ENCODE results near the gene MED23. TPM values are rescaled to one million over a fixed set of nuclear protein-coding genes. Genes with fewer than 3 reads are reported as not detected.

Gene MED23
- total and polyA plus RNA-seq, 9 of the 15 experiments (the other 6 are each of a cell fraction or from before 2014, with no cell fraction given): 13.7 to 61.2 (median 27.2) TPM

- Histone ChIP-seq H3K9ac (ENCODE audit: insufficient read depth in 1 of 2, low read depth in 2 of 2, low read length in 2 of 2) (no peak overlapping the region), H4K20me1 (replicated peaks; ENCODE audit: control insufficient read depth, insufficient read depth, low read length) (no peaks in the 10 kb centered on the region), H3K4me1 (replicated peaks in 1 of 2; ENCODE audit: control insufficient read depth in 2 of 2, insufficient read depth in 2 of 2, low read length in 2 of 2) (no peaks in the 10 kb centered on the region), H3K27ac (ENCODE audit: extremely low read depth, low read depth, low read length) (no peak overlapping the region), H3K9me3 (replicated peaks; ENCODE audit: control insufficient read depth, insufficient read depth, low read depth, low read length) (no peaks in the 10 kb centered on the region), H3K4me2 (ENCODE audit: insufficient read depth, low read length) (no peak overlapping the region), H3K27me3 (ENCODE audit: control insufficient read depth in 2 of 2, insufficient read depth in 2 of 2, low read length in 2 of 2) (no peaks in the 10 kb centered on the region), H3K79me2 (ENCODE audit: control insufficient read depth, insufficient read depth, low read length) (no peaks in the 10 kb centered on the region), H3K4me3 (no peak overlapping the region), H3K9me1 (ENCODE audit: control insufficient read depth, insufficient read depth, low read length) (no peaks in the 10 kb centered on the region), H2AFZ (ENCODE audit: low read depth, low read length) (no peak overlapping the region), H3K36me3 (ENCODE audit: control insufficient read depth, insufficient read depth, low read length) (peaks cover 91% of the 10 kb centered on the region)
- FAIRE-seq (no peak), ATAC-seq (no peak), DNase-seq (ENCODE audit: extremely low read depth in 1 of 4, low spot score in 3 of 4) (no peak)
- ChIA-PET CTCF (ENCODE audit: low intra/inter-chr PET ratio) (no interaction called here), POLR2A (interaction anchor here (1.2 to 2.8 kb wide), 2 partner anchors 9 to 15 kb away, joined by 3 to 11 read pairs; partner anchors contain the start of gene MED23)
- in situ Hi-C loops (cut with MboI) (no loop called here), intact Hi-C loops (cut with micrococcal nuclease) (no loop called here)
- 68% methylated on average over 5 of the region's 5 CpGs for WGBS (ENCODE audit: insufficient coverage, low coverage, missing lambda C conversion rate)
- no TSS peak for BruUV-seq (replicated peaks)
- TF ChIP-seq ZNF12 (CRISPR knock-in tag; IDR thresholded peaks at IDR 0.05) (no peak), PURB (CRISPR knock-in tag; IDR thresholded peaks at IDR 0.05; ENCODE audit: low read depth) (no peak), SRF (CRISPR knock-in tag; IDR thresholded peaks at IDR 0.05) (no peak), ZNF431 (CRISPR knock-in tag; IDR thresholded peaks at IDR 0.05) (no peak), ZFP1 (CRISPR knock-in tag; IDR thresholded peaks at IDR 0.05) (no peak), IRF1 (CRISPR knock-in tag; IDR thresholded peaks at IDR 0.05; ENCODE audit: borderline replicate concordance) (no peak), LEF1 (IDR thresholded peaks at IDR 0.05) (no peak), C11orf30 (IDR thresholded peaks at IDR 0.05; ENCODE audit: low read depth) (peak; percentile 51), ARID3B (CRISPR knock-in tag; IDR thresholded peaks at IDR 0.05; ENCODE audit: borderline replicate concordance) (no peak), CBFA2T3 (IDR thresholded peaks at IDR 0.05) (no peak), ELF2 (CRISPR knock-in tag; IDR thresholded peaks at IDR 0.05) (no peak), KDM5B (IDR thresholded peaks at IDR 0.05; ENCODE audit: insufficient replicate concordance, low read depth, low read length) (no peak), HOXB6 (CRISPR knock-in tag; IDR thresholded peaks at IDR 0.05; ENCODE audit: borderline replicate concordance) (no peak), SRSF3 (IDR thresholded peaks at IDR 0.05; ENCODE audit: insufficient read depth, low read length) (no peak), POLR2A (conservative IDR thresholded peaks at IDR 0.05) (no peak), ZZZ3 (IDR thresholded peaks at IDR 0.05) (no peak), MTF1 (CRISPR knock-in tag; IDR thresholded peaks at IDR 0.05; ENCODE audit: borderline replicate concordance) (no peak), ARHGAP35 (IDR thresholded peaks at IDR 0.05; ENCODE audit: partially characterized antibody) (no peak), MAFF (IDR thresholded peaks at IDR 0.05; ENCODE audit: low read length) (peak; percentile 46; the same call in 1 of the 2 replicates), SP1 (CRISPR knock-in tag; IDR thresholded peaks at IDR 0.05) (no peak), MEF2A (IDR thresholded peaks at IDR 0.05; ENCODE audit: control insufficient read depth, low read depth, low read length) (no peak), ZNF316 (IDR thresholded peaks at IDR 0.05) (peak; percentile 83)
These were observed 14.6 kb downstream of the MED23 start for GRCh38 chr6:131613296-131613925.
